Central memory CD8-positive, alpha-beta T cell (primary cell): ENCODE data around the gene SAMD14.
A peak's percentile ranks its signal among the peaks of the same experiment; 100 is the strongest.

ENCODE experiments used
- ATAC-seq: fragments of 150-1000 bp; cut with Tn5 transposase; replicated peaks from 2 replicates; pipeline ENCODE4 v1.10.0; 2022; ENCODE audit warnings: mild to moderate bottlenecking, moderate FRiP score, moderate number of reproducible peaks; ENCODE audit not compliant: poor library complexity, severe bottlenecking; ENCODE audit errors: extremely low read depth
- DNase-seq, 2 donors: peaks; one replicate each; pipeline ENCODE4 v3.0.0; 2021; ENCODE audit warnings: low spot score in 2 of 2
- H3K27ac Mint-ChIP-seq: one replicate; pipeline ENCODE4 v1.8.0; 2022; ENCODE audit warnings: low read depth, mild to moderate bottlenecking, moderate library complexity, mixed read lengths
- H3K27me3 Mint-ChIP-seq: one replicate; pipeline ENCODE4 v1.8.0; 2022; ENCODE audit warnings: mixed read lengths
- H3K36me3 Mint-ChIP-seq: one replicate; pipeline ENCODE4 v1.8.0; 2022; ENCODE audit warnings: mild to moderate bottlenecking, moderate library complexity, mixed read lengths; ENCODE audit not compliant: insufficient read depth
- H3K4me1 Mint-ChIP-seq: one replicate; pipeline ENCODE4 v1.8.0; 2022; ENCODE audit warnings: mixed read lengths
- H3K4me3 Mint-ChIP-seq: one replicate; pipeline ENCODE4 v1.8.0; 2022; ENCODE audit warnings: mild to moderate bottlenecking, moderate library complexity, mixed read lengths
- H3K9me3 Mint-ChIP-seq: one replicate; pipeline ENCODE4 v1.8.0; 2022; ENCODE audit warnings: mixed read lengths

The SAMD14 gene

GRCh38 chr17:50081757-50082156 lies 48.2 kb downstream of the SAMD14 start:
- H3K27me3 Mint-ChIP-seq, result no peaks in the 10 kb centered on the region
- no peaks in the 10 kb centered on the region for H3K4me1 Mint-ChIP-seq
- peaks cover 4% of the 10 kb centered on the region for H3K36me3 Mint-ChIP-seq

GRCh38 chr17:50080827-50081226 lies 49.1 kb downstream of the SAMD14 start:
- peaks cover 4% of the 10 kb centered on the region for H3K36me3 Mint-ChIP-seq
- H3K27ac Mint-ChIP-seq, result no peak overlapping the region
- no peaks in the 10 kb centered on the region for H3K4me1 Mint-ChIP-seq
- DNase-seq (no peak), ATAC-seq (no peak)
- H3K4me3 Mint-ChIP-seq, result no peak overlapping the region
- H3K9me3 Mint-ChIP-seq, result no peaks in the 10 kb centered on the region
- H3K27me3 Mint-ChIP-seq, result no peaks in the 10 kb centered on the region

More at GRCh38 chr17:50081757-50082156, 48.2 kb downstream of the SAMD14 start:
- no peaks in the 10 kb centered on the region for H3K9me3 Mint-ChIP-seq
- DNase-seq (no peak), ATAC-seq (no peak)
- H3K4me3 Mint-ChIP-seq, result no peak overlapping the region
- H3K27ac Mint-ChIP-seq, result no peak overlapping the region

- Mint-ChIP-seq H3K27me3 (no peaks in the 10 kb centered on the region), H3K36me3 (peaks cover 4% of the 10 kb centered on the region)
Observed at GRCh38 chr17:50080096-50080480, 49.9 kb downstream of the SAMD14 start.

GRCh38 chr17:50079334-50080095 lies 50.4 kb downstream of the SAMD14 start:
- H3K4me1 Mint-ChIP-seq, result no peaks in the 10 kb centered on the region
- no peak for ATAC-seq
- no peak overlapping the region for H3K27ac Mint-ChIP-seq
- no peaks in the 10 kb centered on the region for H3K27me3 Mint-ChIP-seq
- H3K9me3 Mint-ChIP-seq, result no peaks in the 10 kb centered on the region
- H3K4me3 Mint-ChIP-seq, result no peak overlapping the region
- DNase-seq, result no peak
- H3K36me3 Mint-ChIP-seq, result peaks cover 2% of the 10 kb centered on the region

More at GRCh38 chr17:50080096-50080480, 49.9 kb downstream of the SAMD14 start:
- H3K9me3 Mint-ChIP-seq, result no peaks in the 10 kb centered on the region
- DNase-seq (no peak), ATAC-seq (no peak)
- no peak overlapping the region for H3K4me3 Mint-ChIP-seq
- H3K27ac Mint-ChIP-seq, result no peak overlapping the region
- H3K4me1 Mint-ChIP-seq, result no peaks in the 10 kb centered on the region

- Mint-ChIP-seq H3K4me1 (no peaks in the 10 kb centered on the region), H3K27ac (no peak overlapping the region), H3K4me3 (no peak overlapping the region), H3K9me3 (no peaks in the 10 kb centered on the region), H3K36me3 (peaks cover 4% of the 10 kb centered on the region), H3K27me3 (no peaks in the 10 kb centered on the region)
- ATAC-seq (no peak), DNase-seq (no peak)
Observed at GRCh38 chr17:50078430-50078829, 51.5 kb downstream of the SAMD14 start.

- no peak overlapping the region for H3K4me3 Mint-ChIP-seq
- no peaks in the 10 kb centered on the region for H3K4me1 Mint-ChIP-seq
- no peak for ATAC-seq
- H3K9me3 Mint-ChIP-seq, result no peaks in the 10 kb centered on the region
- H3K27ac Mint-ChIP-seq, result no peak overlapping the region
- no peak for DNase-seq
- H3K36me3 Mint-ChIP-seq, result peaks cover 4% of the 10 kb centered on the region
- no peaks in the 10 kb centered on the region for H3K27me3 Mint-ChIP-seq
Observed at GRCh38 chr17:50076591-50077235, 53.2 kb downstream of the SAMD14 start.

GRCh38 chr17:50076221-50076590 lies 53.8 kb downstream of the SAMD14 start:
- H3K27ac Mint-ChIP-seq, result no peak overlapping the region
- H3K36me3 Mint-ChIP-seq, result peaks cover 2% of the 10 kb centered on the region
- no peak for DNase-seq
- H3K4me3 Mint-ChIP-seq, result no peak overlapping the region
- H3K27me3 Mint-ChIP-seq, result no peaks in the 10 kb centered on the region
- no peaks in the 10 kb centered on the region for H3K4me1 Mint-ChIP-seq
- H3K9me3 Mint-ChIP-seq, result no peaks in the 10 kb centered on the region
- no peak for ATAC-seq

- H3K36me3 Mint-ChIP-seq, result peaks cover 2% of the 10 kb centered on the region
- H3K27ac Mint-ChIP-seq, result no peak overlapping the region
- H3K4me3 Mint-ChIP-seq, result no peak overlapping the region
- DNase-seq (no peak), ATAC-seq (no peak)
- no peaks in the 10 kb centered on the region for H3K9me3 Mint-ChIP-seq
- no peaks in the 10 kb centered on the region for H3K4me1 Mint-ChIP-seq
- no peaks in the 10 kb centered on the region for H3K27me3 Mint-ChIP-seq
Observed at GRCh38 chr17:50075446-50076032, 54.4 kb downstream of the SAMD14 start.

- peaks cover 2% of the 10 kb centered on the region for H3K36me3 Mint-ChIP-seq
- no peaks in the 10 kb centered on the region for H3K27me3 Mint-ChIP-seq
- no peak for ATAC-seq
- H3K4me3 Mint-ChIP-seq, result no peak overlapping the region
- no peaks in the 10 kb centered on the region for H3K4me1 Mint-ChIP-seq
- DNase-seq, result no peak
- H3K9me3 Mint-ChIP-seq, result no peaks in the 10 kb centered on the region
- no peak overlapping the region for H3K27ac Mint-ChIP-seq
Observed at GRCh38 chr17:50074227-50074626, 55.7 kb downstream of the SAMD14 start.

GRCh38 chr17:50072925-50073324 lies 57.0 kb downstream of the SAMD14 start:
- no peak for DNase-seq
- no peak for ATAC-seq
- no peaks in the 10 kb centered on the region for H3K9me3 Mint-ChIP-seq
- no peaks in the 10 kb centered on the region for H3K4me1 Mint-ChIP-seq
- H3K36me3 Mint-ChIP-seq, result peaks cover 2% of the 10 kb centered on the region
- no peak overlapping the region for H3K4me3 Mint-ChIP-seq
- no peaks in the 10 kb centered on the region for H3K27me3 Mint-ChIP-seq
- H3K27ac Mint-ChIP-seq, result no peak overlapping the region

- H3K27ac Mint-ChIP-seq, result peak overlapping the region; percentile 19
- ATAC-seq (no peak), DNase-seq (no peak)
- no peaks in the 10 kb centered on the region for H3K27me3 Mint-ChIP-seq
- H3K36me3 Mint-ChIP-seq, result peaks cover 2% of the 10 kb centered on the region
- H3K4me1 Mint-ChIP-seq, result no peaks in the 10 kb centered on the region
- H3K9me3 Mint-ChIP-seq, result no peaks in the 10 kb centered on the region
- no peak overlapping the region for H3K4me3 Mint-ChIP-seq
Observed at GRCh38 chr17:50072130-50072529, 57.8 kb downstream of the SAMD14 start.

- DNase-seq (no peak), ATAC-seq (no peak)
- H3K27ac Mint-ChIP-seq, result no peak overlapping the region
- no peaks in the 10 kb centered on the region for H3K27me3 Mint-ChIP-seq
- H3K4me1 Mint-ChIP-seq, result no peaks in the 10 kb centered on the region
- H3K9me3 Mint-ChIP-seq, result no peaks in the 10 kb centered on the region
- H3K4me3 Mint-ChIP-seq, result no peak overlapping the region
- peaks cover 2% of the 10 kb centered on the region for H3K36me3 Mint-ChIP-seq
Observed at GRCh38 chr17:50071692-50072091, 58.3 kb downstream of the SAMD14 start.
